Stimulated activated CD4-positive, alpha-beta T cell treated with anti-CD3 and anti-CD28 coated beads, TNF-alpha, amount 100 ng/mL, for 48 hours (primary cell): Measurements from ENCODE around the gene GUCY1A2.

Source experiments
- DNase-seq, 3 donors: peaks; one replicate each; pipeline ENCODE4 v3.0.0-alpha.2; 2020; ENCODE audit warnings: low read depth in 3 of 3

The GUCY1A2 gene

DNA sequence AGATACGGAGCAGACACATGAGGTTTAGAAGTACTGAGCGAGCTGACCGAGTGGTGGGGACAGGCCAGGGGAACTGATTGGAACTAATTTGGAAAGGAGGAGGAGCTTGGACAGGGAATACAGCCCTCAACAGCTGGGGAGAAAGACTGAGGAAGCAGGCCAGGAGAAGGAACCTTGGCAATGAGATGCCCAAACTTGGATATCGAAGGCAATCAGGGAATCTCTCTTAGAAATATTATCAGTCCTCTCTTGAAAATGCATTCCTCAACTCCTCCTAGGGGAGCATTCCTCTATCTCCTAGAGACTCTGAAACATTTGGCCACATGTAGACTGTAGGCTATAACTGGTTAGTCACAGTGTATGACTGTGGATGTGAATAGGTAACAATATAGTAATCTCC lies 284.6 kb downstream of the GUCY1A2 start:
- DNase-seq, result no peak

DNA sequence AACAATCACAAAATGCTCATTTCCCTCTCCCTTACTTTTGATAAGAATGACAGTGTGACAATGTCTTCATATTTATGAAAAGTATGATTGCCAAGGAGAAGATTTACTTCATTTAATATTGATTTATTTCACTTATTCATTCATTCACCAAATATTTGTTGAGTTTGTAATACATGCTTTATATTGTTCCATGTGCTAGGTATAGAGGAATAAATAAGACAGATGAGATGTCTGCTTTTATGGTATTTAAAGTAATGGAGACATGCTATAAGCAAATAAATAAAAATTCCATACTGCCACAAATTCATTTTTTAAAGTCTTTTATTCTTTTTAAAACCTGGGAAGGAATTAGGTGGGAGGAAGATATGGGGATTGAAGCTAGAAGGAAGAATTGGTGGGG lies 289.4 kb downstream of the GUCY1A2 start:
- DNase-seq, result no peak

- DNase-seq, result no peak
These were observed 289.9 kb downstream of the GUCY1A2 start for GRCh38 chr11:106728379-106728778.

- DNase-seq, result no peak
These were observed 291.0 kb downstream of the GUCY1A2 start for GRCh38 chr11:106727256-106727655.

GRCh38 chr11:106724293-106724892 lies 293.9 kb downstream of the GUCY1A2 start:
- DNase-seq, result no peak

GRCh38 chr11:106723071-106723470 lies 295.2 kb downstream of the GUCY1A2 start:
- no peak for DNase-seq

DNA sequence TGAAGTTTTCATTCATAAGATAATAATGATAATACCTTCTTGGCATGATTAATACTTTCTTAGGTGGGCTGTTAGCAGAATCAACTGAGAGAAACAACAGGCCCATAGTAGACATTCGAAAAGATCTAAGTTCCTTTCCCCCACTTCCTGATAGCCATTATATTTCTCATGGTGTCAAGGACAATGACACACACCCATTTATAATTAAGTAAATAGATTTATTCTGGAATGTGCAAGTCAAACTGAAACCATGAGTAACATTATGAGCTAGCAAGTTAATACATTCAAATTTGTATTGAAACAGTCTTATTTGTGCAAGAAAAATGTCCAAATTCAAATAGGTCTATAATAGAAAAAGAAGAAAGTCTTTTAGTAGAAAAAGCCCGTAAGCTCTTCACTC lies 301.1 kb downstream of the GUCY1A2 start:
- DNase-seq, result no peak

- DNase-seq, result no peak
These were observed 304.1 kb downstream of the GUCY1A2 start for GRCh38 chr11:106714199-106714598.

DNA sequence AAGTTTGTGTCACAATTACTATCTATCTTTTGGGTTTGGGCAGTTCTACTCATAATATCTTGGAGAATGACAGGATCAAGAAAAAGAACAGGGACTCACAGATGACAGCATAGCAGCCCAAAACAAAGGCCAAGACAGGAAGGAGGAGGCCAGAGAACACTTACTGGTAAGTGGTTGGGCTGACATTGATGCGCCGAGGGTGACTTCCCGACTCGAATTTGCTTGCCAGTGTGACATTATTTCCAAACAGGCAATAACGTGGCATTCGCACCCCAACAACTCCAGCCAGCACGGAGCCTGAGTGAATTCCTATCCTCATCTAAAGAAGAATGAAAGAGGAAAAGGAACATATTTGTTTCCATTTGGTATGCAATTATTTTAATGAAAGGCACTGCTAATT lies 309.9 kb downstream of the GUCY1A2 start:
- DNase-seq, result no peak

GRCh38 chr11:106706355-106706754 lies 311.9 kb downstream of the GUCY1A2 start:
- no peak for DNase-seq

DNA sequence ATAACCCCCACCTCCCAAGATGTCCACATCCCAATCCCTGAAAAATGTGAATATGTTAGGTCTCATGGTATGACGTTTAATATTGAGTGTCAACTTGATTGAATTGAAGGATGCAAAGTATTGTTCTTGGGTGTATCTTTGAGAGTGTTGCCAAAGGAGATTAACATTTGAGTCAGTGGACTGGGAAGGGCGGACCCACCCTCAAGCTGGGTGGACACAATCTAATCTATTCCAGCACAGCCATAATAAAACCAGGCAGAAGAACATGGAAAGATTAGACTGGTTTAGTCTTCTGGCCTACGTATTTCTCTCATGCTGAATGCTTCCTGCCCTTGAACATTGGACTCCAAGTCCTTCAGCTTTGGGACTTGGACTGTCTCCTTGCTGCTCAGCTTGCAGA lies 315.5 kb downstream of the GUCY1A2 start:
- DNase-seq, result no peak

GRCh38 chr11:106697058-106697457 lies 321.2 kb downstream of the GUCY1A2 start:
- DNase-seq, result no peak

DNA sequence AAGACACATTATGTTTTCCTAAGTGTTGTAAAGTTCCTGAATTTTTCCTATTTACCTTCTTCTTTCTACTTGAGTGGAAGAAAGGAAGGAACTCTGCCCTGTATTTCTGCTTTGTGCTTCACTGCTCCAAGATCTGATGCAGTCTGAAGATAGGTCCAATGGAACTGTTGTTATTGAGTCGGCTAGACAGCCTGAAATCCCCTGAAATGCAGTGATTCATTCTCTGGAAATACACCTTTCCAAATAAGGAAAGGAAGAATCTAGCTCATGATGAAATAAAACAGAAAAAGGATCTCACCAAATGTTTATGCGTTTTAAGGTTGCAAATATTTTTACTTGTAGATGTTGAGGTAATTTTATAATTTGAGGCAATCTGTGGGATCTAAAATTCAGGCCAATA lies 322.8 kb downstream of the GUCY1A2 start:
- no peak for DNase-seq

GRCh38 chr11:106694501-106694900 lies 323.8 kb downstream of the GUCY1A2 start:
- no peak for DNase-seq

- no peak for DNase-seq
These were observed 326.4 kb downstream of the GUCY1A2 start for GRCh38 chr11:106691807-106692365.

GRCh38 chr11:106690923-106691322 lies 327.4 kb downstream of the GUCY1A2 start:
- no peak for DNase-seq

DNA sequence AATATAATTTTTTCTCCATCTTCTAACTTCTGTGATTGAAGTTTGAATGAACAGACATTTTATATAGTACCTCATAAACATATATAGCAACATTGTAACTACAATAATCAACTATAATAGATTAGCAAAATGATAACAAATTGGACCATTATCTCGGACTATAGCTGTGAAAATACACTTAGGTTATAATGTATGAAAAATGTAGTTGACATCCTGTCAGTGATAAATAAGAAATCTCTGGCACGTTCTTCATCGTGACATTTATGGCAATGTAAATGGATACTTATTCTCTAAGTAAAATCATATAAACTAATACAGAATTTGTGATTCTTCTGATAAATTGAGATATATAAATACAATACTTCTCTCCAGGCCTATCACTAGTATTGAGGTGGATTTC lies 333.3 kb downstream of the GUCY1A2 start:
- no peak for DNase-seq

- no peak for DNase-seq
These were observed 334.8 kb downstream of the GUCY1A2 start for GRCh38 chr11:106683435-106683834.

DNA sequence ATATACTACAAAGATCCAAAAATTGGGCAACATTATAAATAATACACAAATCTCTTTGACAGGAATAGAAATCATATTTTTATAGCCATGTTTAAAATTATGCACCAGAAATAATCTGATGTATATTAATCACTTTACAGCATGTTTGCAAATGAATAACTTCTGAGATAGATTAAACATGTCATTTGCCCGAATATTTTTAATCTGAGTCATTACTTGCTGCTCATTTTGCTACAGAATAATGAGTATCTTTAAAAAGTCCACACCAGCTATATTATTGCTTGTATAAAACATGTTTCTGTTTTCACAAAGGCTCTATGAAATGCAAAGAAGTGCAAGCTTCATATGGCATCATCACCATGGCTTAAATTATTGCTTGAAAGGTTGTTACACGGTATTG lies 336.8 kb downstream of the GUCY1A2 start:
- no peak for DNase-seq

DNA sequence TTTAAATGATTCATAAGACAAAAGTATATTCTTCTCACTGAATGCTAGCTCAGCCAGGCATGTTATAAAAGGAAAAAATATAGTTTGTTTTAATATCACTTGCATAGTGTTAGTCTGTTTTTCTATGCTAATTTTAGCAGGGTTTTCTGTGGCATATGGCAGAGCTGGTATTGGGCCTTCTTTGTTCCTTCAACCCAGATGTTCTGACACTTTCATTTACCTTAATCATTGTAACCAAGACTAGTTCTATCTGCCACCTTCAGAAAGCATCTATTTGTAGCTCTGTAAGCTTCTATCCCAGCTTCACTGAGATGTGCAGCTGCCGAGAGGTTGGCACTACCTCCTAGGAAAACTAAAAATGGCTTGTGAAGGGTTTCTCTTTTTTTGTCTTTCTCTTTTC lies 338.7 kb downstream of the GUCY1A2 start:
- no peak for DNase-seq

DNA sequence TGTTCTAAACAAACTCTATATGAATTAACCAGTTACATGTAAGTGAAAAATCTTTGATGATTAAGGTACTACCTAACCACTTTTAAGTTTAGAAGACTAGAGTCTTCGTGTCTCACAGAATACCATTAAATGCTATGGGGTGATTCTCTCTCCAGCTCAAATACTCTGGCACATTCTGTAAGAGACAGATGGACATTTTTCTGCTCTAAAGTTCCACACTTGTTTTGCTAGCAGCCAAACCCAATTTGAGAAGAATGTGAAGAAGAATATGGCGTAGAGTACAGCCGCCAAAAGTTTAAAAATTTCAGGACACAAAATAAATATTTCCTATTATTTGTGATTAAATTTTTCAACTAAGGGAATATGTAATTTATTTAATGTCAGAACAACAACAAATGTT lies 339.1 kb downstream of the GUCY1A2 start:
- DNase-seq, result no peak

DNA sequence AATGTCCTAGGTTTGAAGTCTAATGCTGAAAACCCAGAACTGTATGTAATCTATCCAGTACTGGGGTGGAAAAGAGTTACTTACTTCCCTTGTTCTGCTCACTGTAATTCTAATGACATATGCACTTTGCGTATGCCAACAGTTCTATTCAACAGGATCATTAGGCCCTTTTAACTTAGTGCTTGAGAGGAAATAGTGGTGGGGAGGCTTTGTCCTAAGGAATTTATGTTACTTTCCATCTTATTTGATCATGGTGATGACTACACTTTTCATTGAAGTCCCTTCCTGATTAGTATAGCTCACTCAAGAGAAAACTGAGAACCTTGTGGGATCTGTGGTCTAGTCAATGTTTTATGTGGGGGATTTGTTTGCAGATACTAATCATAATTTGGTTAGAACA lies 348.2 kb downstream of the GUCY1A2 start:
- DNase-seq, result no peak

GRCh38 chr11:106668147-106668546 lies 350.1 kb downstream of the GUCY1A2 start:
- DNase-seq, result no peak

- no peak for DNase-seq
These were observed 361.6 kb downstream of the GUCY1A2 start for GRCh38 chr11:106656646-106657045.
